Right ventricle myocardium inferior (tissue), 1 donor: Measurements from ENCODE around the gene PER2. TPM values are rescaled to one million over a fixed set of nuclear protein-coding genes. Genes with fewer than 3 reads are reported as not detected.
"Not testable (repeated sequence)": the region's sequence is repeated elsewhere in the genome, so short reads cannot be mapped to it uniquely, and the experiment has no call there.

Experiments used
- ATAC-seq: fragments of 200-7000 bp; cut with Tn5 transposase; one replicate; pipeline ENCODE4 v1.9.1; 2020; ENCODE audit warnings: mild to moderate bottlenecking, moderate library complexity
- DNase-seq: peaks from one replicate; pipeline ENCODE4 v3.0.0; 2021; ENCODE audit errors: missing footprints
- intact Hi-C: fragments of 100-400 bp; cut with DNase I; formaldehyde crosslinking; loops from one replicate; pipeline ENCODE4 v1.11.0; 2022
- total RNA-seq: library from RNA; stranded (reverse); fragmentation: NEBNext Ultra II Directional; extraction: Animal tissue kit (Norgen Biotek cat#: 25700); gene quantifications from one replicate; pipeline ENCODE4 v1.2.1, GENCODE V29; 2021
- donor health status: DM: no; HTN: yes; CAD: no; lungs with severe emphysema.

Gene PER2
- total RNA-seq, 1 donor from 2014 or later = 4.7 TPM

DNA sequence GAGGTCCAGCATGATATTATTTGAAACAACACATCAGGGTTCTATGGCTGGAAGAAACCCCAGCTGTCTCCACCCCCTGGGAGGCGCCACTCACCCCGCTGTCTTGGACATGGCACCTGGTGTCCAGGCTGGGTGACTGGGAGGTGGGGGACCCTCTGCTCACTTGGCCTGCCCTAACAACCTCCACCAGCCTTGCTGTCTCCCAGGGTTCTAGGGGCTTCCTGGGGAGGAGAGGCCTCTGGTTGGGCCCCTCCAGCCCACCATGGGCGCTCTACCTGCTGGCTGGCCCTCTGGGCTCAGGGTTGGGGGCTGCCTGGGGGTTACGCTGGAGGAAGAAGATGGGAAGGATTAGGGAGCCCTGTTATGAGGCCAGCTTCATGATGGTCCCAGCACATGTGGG lies 16.3 kb downstream of the PER2 start:
- peak; percentile 4 for DNase-seq
- intact Hi-C loops = no loop called here
- ATAC-seq = no peak

DNA sequence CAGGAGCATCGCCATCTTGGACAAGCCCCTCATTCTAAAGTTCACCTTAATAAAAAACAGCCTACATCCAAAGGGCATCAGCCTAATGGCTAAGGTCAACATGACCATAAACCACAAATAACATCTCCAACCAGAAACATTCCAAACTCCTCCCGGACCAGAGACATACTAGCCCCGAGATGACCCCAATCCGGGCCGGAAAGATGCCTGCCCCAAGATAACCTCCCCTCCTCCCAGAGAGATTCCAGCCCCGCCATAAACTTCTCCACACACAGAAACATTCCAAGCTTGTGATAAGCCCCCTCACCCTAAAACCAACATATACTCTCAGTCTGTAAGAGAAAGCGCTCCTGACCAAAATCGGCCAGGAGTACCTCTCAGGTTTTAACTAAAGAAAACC lies 16.7 kb downstream of the PER2 start:
- intact Hi-C loops, ATAC-seq: not testable (repeated sequence)
- DNase-seq = peak; percentile 8

- intact Hi-C loops = no loop called here
Observed at GRCh38 chr2:238271061-238271554, 17.3 kb downstream of the PER2 start.

GRCh38 chr2:238270606-238271005 lies 17.8 kb downstream of the PER2 start:
- intact Hi-C loops = no loop called here
- peak; percentile 35 for DNase-seq
- no peak for ATAC-seq

More at GRCh38 chr2:238271061-238271554, 17.3 kb downstream of the PER2 start:
- no peak for ATAC-seq
- DNase-seq = no peak

- DNase-seq = peak; percentile 39
- intact Hi-C loops = loop anchor here (10.0 kb wide), 2 partner anchors 105 to 595 kb away; no protein-coding TSS in a partner anchor
- ATAC-seq = no peak
Observed at GRCh38 chr2:238269741-238270140, 18.7 kb downstream of the PER2 start.

DNA sequence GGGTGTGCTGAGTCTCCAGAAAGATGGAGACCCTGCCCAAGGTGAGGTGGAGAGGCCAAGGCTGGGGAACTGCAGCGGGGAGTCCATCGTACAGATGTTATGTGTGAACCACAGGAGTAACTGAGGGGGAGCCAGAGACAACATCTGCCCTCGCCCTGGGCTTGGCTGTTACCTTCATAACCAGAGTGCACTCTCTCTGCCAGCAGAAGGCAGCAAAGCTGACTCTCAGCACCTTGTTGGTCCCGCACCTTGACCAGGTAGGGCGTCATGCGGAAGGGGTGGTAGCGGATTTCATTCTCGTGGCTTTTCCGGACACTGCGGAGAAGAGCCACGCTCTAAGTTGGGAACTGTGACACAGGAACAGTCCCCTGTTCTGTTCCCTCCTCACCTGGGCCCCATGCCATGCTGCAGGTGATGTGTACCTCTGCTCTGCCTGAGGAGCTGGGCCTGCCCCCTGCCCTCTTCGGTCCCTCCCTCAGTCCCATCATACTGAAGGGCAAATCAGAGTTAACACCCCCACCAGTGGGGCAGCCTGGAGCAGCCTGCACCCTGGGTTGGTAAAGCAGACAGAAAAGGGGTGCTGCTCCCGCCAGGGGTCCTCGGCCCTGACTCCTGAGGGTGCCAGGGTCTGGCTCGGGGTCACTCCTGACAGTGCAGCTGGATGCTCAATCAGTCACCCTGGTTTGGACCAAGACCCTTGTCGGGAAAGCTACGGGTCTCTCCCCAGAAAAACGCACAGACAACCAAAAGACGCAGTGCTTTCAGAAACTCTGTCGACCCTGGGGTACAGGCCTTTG lies 20.3 kb downstream of the PER2 start:
- ATAC-seq (no peak), DNase-seq (peak; percentile 52)
- intact Hi-C loops = loop anchor here (10.0 kb wide), 2 partner anchors 103 to 593 kb away; no protein-coding TSS in a partner anchor

DNA sequence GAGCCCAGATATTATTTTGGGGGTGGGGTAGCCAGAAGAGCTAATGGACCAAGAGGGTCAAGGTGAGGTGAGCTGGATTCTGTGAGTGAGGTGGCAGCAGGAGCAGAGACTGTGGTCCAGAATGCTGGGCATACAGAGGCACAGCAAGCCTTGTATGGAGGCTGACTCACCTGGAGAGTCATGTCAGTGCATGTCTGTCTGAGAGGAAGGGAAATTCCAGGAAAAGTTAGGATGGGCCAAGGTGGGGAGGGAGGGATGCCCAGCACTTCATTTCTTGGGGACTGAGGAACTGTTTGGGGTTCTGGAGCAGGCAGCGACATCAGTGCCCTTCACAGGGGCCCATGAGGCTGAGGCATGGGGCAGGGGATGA lies 21.1 kb downstream of the PER2 start:
- intact Hi-C loops = loop anchor here (10.0 kb wide), 2 partner anchors 103 to 593 kb away; no protein-coding TSS in a partner anchor
- DNase-seq = peak; percentile 11
- no peak for ATAC-seq

DNA sequence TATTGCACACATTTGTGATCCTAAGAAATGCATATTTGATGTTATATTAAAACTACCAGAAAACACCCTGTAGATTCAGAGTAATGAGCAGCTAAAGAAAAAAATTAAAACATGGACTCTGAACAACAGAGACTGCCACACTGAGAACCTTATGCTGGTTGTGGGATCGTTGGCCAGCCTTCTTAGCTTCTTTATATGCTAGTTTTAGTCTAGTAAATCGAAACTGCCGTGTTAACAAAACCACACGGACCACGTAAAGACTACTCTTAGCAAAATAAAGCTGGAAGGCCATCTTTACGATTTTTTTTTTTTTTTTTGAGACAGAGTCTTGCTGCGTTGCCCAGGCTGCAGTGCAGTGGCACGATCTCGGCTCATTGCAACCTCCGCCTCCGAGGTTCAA lies 22.8 kb downstream of the PER2 start:
- DNase-seq (peak; percentile 7), ATAC-seq (no peak)
- intact Hi-C loops = loop anchor here (10.0 kb wide), 2 partner anchors 101 to 591 kb away; no protein-coding TSS in a partner anchor

DNA sequence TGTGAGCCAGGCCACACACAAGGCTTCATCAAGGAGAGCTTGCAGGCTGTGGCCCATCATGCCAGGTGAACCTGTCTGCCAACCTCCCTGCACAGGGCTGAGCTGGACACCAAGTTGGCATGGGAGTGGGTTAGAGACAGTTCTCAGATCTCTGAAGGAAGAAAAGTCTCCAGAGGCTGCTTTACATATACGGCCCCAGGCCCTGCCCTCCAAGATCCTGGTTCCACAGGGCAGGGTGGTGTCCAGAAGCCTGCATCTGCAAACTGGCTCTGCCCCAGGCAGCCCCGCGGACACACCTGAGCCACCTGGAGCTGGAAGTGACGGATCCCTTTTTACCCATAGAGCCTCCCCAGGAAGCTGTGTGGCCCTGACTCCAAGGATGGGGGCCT lies 24.3 kb downstream of the PER2 start:
- ATAC-seq = no peak
- intact Hi-C loops = loop anchor here (5.0 to 10.0 kb wide), 3 partner anchors 99 to 682 kb away; no protein-coding TSS in a partner anchor
- peak; percentile 52 for DNase-seq

- intact Hi-C loops = loop anchor here (2.0 to 10.0 kb wide), 4 partner anchors 99 to 681 kb away; partner anchors contain the start of gene RAMP1
- DNase-seq (peak; percentile 94), ATAC-seq (peak; percentile 85)
Observed at GRCh38 chr2:238263204-238264071, 25.0 kb downstream of the PER2 start.

DNA sequence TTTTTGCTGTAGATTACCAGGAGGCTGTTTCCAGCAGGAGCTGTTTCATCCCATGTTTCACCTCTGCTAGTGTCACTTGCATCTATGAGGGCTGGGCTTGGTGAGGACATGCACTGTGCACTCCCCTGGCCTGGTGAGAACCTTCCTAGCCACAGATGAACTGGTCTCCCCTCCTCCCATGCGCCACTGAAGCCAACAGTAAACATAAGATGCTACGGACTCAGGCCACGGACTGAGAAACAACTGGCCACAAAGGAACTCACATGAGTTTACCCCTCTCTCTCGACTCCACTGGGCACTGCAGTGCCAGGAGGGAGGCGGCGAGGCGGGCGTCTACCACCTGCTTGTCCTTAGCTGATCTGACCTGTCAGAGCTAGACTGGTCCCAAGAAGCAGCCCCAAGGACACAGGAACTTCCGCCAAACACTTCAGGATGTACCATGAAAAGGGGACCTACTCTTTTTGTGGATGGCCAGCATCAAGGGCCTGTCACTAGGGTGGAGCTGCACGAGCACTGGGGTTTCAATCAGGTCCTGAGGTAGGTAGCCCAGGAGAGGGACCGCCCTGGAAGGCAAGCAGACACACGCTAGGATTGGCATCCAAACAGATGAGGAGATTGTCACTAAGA lies 25.8 kb downstream of the PER2 start:
- no peak for ATAC-seq
- peak; percentile 35 for DNase-seq
- intact Hi-C loops = loop anchor here (2.0 to 10.0 kb wide), 4 partner anchors 98 to 680 kb away; partner anchors contain the start of gene RAMP1

GRCh38 chr2:238261718-238262375 lies 26.6 kb downstream of the PER2 start:
- intact Hi-C loops = loop anchor here (2.0 to 10.0 kb wide), 4 partner anchors 97 to 680 kb away; partner anchors contain the start of gene RAMP1
- DNase-seq = peak; percentile 37
- no peak for ATAC-seq

DNA sequence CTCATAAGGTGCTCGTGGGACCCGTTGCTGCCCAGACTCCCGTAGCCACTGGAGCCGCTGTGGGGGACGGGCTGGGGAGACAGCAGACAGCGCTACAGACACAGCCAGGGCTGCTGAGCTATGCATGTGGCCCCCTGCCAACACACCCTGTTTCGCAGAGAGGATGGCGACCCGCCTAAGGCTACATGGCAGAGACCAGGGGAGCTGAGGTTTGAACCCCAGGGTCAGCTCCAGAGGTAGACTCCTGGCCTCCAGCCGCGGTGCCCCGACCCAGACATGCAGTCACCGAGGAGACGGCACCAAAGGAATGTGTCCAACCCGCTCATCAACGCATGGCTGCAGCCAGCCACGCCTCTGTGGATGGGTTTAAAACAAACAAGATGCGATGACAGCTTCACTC lies 27.5 kb downstream of the PER2 start:
- ATAC-seq = peak; percentile 29
- peak; percentile 62 for DNase-seq
- intact Hi-C loops = loop anchor here (5.0 to 10.0 kb wide), 3 partner anchors 96 to 679 kb away; no protein-coding TSS in a partner anchor

GRCh38 chr2:238259061-238260020 lies 29.1 kb downstream of the PER2 start:
- intact Hi-C loops = loop anchor here (5.0 to 10.0 kb wide), 3 partner anchors 95 to 677 kb away; no protein-coding TSS in a partner anchor
- DNase-seq (peak; percentile 66), ATAC-seq (no peak)

DNA sequence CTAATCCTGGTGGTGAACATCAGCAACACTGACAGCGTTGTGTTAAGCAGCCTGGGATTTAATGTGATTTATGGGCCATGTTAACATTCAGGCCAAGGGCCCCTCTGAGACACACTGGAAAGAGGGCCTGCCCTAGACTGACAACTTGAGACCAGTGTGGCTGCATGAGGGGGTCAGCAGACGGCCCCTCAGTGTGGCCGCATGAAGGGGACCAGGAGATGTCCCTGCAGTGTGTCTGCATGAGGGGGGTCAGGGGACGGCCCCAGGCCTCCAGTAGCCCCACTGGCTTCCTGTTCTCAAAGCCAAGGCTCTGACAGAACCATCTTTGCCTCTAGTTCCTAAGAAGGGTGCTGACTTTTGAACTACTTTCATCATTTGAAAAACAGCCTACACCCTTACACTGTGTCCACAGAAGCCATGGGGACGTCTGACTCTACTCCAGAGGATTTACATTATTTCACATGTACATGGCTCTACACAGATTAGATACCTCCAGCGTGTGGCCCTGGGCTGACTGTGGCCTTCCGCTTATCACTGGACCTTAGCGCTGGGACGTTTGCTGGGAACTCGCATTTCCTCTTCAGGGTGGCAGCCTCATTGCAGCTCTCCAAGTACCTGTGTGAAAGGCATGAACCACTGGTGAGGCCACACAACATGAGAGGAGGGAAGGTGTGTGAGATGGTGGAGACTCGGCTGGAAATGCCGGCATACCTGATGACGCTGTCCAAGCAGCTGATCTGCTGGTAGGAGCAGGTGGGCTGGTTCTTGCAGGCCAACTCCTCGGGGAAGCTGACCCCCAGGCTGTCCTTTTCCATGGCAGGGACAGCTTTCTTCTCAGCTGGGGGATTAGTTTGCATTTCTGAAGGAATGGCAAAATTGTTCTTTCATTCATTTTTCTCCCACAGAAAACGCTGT lies 30.4 kb downstream of the PER2 start:
- intact Hi-C loops = no loop called here
- DNase-seq (peak; percentile 11), ATAC-seq (no peak)

DNA sequence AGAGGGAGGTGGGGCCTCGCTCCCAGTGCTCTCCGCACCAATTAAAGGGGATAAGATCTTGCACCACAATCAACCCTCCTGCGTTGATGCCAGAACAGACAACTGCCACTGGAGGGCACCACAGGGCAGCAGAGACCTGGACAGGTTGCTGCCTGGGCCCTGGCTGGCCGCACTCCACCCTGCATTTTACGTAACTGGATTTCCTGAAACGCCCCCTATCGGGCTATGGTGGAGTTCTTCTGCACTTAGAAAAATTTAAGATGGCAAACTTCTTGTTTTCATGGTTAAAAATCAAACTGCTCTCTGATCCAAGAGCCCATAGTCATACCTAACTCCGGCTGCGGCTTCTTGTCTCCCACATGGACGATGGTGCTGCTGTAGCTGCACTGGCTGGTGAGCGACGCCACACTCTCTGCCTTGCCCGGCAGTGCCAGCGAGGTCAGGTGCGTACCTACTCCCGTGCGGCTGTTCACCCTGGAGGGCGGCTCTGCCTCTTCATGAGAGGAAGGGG lies 31.8 kb downstream of the PER2 start:
- ATAC-seq = peak; percentile 33
- intact Hi-C loops = no loop called here
- peak; percentile 77 for DNase-seq
